Daoy (cell line): ENCODE results near the gene GRK7. TPM values are rescaled to one million over a fixed set of nuclear protein-coding genes. Genes with fewer than 3 reads are reported as not detected.
"Not testable (repeated sequence)": the region's sequence is repeated elsewhere in the genome, so short reads cannot be mapped to it uniquely, and the experiment has no call there.

ENCODE experiments used
- DNase-seq: peaks from one replicate; pipeline ENCODE4 v3.0.0-alpha.2; 2015; ENCODE audit warnings: low read depth
- total RNA-seq: library from RNA; depleted of rRNA; stranded (reverse); fragments of >200 nt; shearing (Covaris generic); gene quantifications from 2 replicates; pipeline ENCODE4 v1.2.3, GENCODE V29; 2014; rRNA removed

The GRK7 gene
- total RNA-seq, 1 experiment from 2014 or later = not detected

DNA sequence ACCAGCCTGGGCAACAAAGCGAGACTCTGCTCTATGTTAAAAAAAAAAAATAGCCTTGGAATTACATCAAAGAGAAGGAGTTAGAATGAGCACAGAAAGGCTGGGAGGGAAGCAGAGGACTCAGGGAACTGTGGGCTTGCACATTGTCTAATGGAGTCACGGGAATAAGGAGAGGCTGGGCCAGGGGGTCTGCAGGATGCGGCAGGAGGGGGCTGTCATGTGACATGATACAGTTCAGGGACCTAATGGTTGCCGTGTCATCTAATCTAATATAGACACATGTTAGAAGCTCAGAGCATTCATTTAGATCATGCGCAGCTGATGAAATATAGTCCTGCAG, 32.5 kb downstream of the GRK7 start:
- DNase-seq = no peak

DNA sequence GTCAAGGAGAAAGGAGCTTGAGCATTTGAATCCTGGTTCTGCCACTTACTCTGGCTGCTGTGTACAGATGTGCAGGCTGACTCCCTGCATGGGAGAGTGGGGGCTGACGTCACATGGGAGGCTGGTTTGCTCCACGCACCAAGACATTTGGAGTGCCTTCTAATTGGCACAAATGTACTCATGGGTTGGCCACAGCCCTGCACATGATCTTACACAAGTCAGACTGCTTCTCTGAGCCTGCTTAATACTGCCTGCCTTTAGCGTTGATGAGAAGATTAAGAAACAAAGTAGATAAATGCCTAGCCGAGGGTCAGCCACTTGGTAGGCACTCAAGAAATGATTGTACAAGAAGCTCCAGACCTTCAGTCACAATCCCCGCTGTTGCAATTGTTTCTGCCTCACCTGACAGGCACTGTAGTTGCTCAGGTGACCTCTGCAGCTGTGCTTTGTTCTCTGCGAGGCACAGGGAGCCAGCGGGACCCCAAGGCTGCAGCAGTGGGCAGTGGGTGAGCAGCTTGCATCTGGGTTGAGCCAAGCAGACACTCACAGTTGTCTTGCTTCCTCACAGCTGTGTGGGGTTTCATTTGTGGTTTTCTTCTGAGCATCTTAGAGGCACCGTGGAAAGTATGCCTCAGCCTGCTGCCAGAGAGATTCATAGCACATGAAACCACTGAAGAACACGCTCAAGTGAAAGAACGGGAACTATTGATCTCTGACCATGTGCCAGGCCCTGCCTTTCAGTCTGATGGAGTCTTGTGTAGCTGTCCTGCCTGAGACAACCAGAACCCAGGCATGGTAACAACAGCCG, 33.1 kb downstream of the GRK7 start:
- DNase-seq = no peak

DNA sequence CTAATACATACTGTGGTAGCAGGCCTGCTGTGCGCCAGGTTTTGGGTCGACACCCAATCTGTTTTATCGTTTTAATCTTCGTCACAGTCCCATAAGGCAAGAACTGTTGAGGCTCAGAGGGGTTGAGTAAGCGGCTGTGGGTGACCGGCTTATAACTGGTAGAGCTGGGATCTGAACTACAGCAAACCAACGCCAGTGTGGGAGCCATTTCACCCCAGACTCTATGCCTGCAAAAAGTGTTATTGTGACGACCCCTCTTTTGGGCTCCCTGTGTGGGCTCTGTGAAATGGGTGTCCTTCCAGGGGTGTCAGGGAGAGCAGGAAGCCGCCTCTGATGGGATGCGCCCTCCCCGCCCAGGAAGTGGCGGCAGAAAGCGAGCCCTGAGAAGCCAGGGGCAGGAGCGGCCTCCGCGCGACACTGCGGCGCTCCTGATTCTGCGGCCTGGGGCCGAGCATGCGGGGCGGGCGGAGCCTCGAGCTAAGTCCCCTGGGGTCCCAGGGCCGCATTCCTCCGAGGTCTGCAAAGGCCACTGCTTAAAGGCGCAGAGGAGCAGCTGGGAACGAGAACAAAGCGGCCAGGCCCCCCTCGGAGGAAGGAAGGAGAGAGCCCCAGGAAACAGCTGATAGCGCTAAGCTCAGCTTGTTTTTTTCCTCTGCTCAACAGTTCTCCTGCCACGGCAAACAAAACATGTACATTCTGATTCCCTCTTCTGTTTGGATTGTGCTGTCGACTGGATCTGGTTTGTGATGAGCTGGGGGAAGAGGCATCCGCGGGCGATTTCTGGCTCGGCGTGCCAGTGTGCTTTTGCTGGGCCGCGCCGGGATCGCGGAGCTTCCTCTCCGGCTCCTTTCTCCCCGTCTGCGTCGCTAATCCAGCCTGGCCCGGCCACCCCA, 33.9 kb downstream of the GRK7 start:
- DNase-seq = no peak

GRCh38 chr3:141797819-141798447, 34.7 kb downstream of the GRK7 start:
- DNase-seq = no peak

- DNase-seq = no peak
These were observed 35.2 kb downstream of the GRK7 start for GRCh38 chr3:141798448-141798845.

DNA sequence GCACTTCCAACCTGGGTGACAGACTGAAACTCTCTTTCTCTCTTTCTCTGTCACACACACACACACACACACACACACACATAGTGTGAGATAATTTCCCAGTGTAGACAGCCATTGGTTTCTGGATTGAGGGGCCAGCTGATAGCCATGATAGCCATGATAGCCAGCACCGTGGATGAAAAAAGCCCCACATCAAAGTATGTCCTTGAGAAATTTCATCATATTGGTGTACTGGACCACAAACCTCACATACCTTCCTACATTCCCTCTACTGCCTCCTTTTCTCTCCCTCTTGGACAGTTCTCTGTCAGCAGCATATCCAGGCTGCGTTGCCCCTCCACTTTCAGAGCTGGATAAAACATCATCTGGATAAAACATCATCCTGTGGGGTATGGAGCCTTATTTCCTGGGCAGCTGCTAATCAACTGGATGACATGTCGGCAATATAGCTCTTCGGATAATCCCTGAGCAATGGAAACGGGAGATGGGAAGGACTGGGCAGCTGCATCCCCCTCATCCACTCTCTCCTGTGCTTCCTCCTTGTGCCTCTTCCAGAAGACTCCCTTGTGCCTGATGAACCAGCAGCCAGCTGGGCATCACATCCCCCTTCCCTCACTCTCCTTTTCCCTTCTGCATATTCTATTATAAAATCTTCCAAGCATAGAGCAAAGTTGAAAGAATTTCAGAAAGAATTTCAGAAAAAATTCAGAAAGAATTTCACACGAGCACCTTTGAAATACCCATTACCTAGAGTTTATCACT, 39.3 kb downstream of the GRK7 start:
- no peak for DNase-seq

DNA sequence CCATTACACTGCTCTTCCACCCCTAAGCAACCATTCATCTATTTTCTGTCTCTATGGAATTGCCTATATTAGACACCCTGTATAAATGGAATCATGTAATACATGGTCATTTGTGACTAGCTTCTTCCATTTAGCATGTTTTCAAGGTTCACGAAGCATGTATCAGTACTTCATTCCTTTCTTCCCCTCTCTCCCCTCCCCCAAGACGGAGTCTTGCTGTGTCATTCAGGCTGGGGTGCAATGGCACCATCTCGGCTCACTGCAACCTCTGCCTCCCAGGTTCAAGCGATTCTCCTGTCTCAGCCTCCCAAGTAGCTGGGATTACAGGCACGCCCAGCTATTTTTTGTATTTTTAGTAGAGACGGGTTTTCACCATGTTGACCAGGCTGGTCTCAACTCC, 40.3 kb downstream of the GRK7 start:
- not testable (repeated sequence) for DNase-seq

DNA sequence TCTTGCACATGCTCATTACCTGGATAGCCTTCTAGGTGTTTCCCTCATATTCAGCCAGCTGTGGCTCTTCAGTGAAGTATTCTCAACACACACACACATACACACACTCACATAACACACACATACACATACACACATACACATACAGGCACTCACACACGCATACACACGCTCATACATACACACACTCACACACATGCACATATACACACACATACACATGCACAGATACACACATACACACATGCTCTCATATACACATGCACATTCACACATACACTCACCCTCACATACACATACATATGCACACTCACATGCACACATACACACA, 41.2 kb downstream of the GRK7 start:
- no peak for DNase-seq

DNA sequence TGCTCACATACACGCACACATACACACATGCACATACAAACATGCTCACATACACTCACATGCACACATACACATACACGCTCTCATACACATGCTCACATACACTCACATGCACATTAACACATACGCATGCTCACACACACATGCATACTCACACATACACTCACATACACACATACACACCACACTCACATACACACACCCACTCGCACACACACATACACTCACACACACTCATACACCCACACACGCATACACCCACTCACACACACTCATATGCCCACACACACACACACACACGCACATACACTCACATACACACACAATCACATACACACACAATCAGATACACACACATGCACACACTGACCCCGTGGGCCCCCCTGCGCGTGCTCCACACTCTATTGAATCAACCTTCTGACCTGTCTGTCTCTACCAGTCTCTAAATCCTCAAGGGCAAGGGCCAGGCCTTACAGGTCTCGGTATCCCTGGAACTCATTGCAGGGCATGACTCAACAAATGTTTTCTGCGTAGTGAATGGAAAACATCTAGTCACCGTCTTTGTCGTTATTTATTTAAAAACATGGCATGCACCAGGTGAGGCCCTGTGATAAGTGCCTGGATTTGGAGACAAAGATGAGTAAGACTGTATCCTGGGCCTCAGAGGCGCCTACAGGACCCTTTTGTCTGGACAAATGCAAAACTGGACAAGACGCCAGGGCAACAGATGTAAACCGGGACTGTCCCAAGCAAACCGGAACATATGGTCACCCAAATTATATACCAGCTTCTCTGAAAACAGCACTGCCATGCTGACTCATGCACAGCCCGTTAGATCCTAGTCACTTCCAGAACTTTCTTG, 41.8 kb downstream of the GRK7 start:
- DNase-seq = no peak

DNA sequence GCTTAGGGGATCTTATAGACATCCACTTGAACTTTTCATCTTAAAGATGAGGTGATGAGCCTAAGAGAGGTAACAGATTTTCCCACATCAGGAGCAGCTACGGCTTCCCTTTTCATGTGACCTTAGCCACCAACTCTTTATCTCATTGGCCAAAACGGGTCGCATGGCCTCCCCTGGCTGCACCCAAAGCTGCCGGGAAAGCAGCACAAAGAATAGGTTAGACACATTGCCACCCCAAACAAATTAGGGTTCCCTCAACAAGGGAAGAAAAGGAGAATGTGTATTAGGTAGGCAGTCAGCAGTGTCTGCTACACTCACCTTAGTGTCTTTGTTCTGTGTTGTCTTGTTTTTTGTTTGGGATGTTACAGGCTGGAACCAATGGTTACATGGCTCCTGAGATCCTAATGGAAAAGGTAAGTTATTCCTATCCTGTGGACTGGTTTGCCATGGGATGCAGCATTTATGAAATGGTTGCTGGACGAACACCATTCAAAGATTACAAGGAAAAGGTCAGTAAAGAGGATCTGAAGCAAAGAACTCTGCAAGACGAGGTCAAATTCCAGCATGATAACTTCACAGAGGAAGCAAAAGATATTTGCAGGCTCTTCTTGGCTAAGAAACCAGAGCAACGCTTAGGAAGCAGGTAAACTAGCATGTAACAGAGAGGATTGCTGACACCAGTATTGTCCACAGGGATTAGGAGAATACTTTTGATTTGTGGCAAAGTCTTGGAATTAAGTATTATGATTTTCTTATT, 44.2 kb downstream of the GRK7 start:
- DNase-seq = no peak

DNA sequence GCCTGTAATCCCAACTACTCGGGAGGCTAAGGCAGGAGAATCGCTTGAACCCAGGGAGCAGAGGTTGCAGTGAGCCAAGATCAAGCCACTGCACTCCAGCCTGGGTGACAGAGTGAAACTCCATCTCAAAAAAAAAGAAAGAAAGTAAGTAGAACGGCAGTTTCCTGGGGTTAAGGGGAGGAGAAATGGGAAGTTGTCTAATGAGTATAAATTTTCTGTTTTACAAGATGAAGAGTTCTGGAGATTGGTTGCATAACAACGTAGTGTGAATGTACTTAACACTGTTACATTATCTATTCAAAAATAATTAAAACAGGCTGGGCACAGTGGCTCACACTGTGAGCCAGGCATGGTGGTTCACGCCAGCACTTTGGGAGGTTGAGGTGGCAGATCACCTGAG, 45.4 kb downstream of the GRK7 start:
- no peak for DNase-seq

GRCh38 chr3:141810161-141810560, 47.0 kb downstream of the GRK7 start:
- no peak for DNase-seq

- DNase-seq = no peak
These were observed 48.1 kb downstream of the GRK7 start for GRCh38 chr3:141811348-141811747.

DNA sequence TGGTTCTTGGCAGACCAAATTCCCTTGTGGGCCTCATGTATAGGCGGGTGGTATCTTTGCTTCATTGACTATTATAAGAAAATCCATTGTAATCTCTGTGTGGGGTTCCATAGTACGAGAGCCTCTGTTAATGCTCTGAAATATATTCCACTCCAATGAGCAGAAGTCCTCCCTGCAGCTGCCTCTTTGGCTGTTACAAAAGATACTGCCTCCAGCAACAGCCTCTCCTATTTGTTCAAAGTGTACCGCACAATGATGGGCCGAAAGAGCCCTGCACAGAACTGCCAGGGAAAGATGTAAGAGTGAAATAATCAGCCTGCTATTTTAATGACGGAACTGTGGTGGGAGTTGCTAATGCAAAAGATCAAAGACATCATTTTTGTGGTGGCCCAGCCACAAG, 48.9 kb downstream of the GRK7 start:
- no peak for DNase-seq

DNA sequence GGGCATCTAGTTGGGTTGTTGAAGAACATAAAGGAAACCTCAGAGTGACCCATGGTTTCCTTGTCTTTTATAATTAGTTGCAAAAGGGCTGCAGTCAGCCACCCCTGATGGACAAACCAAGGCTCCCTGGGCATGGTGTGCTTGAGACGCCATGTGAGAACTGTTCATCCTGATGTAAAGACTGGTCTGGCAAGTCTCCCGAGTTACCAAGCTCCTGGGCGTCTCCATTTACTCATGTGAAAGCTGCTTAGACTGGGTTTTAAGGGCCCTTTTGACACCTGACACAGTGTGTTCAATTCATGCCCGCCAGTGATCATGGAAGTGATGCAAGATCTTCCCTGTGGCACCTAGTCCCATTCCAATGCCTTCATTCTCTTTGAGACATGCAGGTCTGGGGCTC, 49.4 kb downstream of the GRK7 start:
- no peak for DNase-seq

Other genes starting within 250 kb of the GRK7 start
- 185 and 230 TPM in 2 replicates for gene RNF7, start 25.1 kb upstream of the GRK7 start, total RNA-seq
- gene ATP1B3, start 113.2 kb downstream of the GRK7 start, total RNA-seq = 40.6 and 45.8 TPM in 2 replicates